Measurements from ENCODE around the gene IFNA10.
"Not testable (repeated sequence)": the region's sequence is repeated elsewhere in the genome, so short reads cannot be mapped to it uniquely, and the experiment has no call there.

IFNA10 gene

GRCh38 chr9:21228122-21228521 lies 21.2 kb upstream of the IFNA10 start, which contains the start of gene IFNA17 (continued):
- TF ChIP-seq, protein P1, sequence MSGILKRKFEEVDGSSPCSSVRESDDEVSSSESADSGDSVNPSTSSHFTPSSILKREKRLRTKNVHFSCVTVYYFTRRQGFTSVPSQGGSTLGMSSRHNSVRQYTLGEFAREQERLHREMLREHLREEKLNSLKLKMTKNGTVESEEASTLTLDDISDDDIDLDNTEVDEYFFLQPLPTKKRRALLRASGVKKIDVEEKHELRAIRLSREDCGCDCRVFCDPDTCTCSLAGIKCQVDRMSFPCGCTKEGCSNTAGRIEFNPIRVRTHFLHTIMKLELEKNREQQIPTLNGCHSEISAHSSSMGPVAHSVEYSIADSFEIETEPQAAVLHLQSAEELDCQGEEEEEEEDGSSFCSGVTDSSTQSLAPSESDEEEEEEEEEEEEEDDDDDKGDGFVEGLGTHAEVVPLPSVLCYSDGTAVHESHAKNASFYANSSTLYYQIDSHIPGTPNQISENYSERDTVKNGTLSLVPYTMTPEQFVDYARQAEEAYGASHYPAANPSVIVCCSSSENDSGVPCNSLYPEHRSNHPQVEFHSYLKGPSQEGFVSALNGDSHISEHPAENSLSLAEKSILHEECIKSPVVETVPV (CRISPR knock-in tag; IDR thresholded peaks at IDR 0.05) = no peak
- TF ChIP-seq ZFP3 (CRISPR knock-in tag; IDR thresholded peaks at IDR 0.05) (no peak), PPARA (CRISPR knock-in tag; IDR thresholded peaks at IDR 0.05; ENCODE audit: borderline replicate concordance) (no peak), ZNF565 (CRISPR knock-in tag; conservative IDR thresholded peaks at IDR 0.05; ENCODE audit: low read depth) (no peak), OSR1 (CRISPR knock-in tag; IDR thresholded peaks at IDR 0.05) (no peak), RARB (CRISPR knock-in tag; IDR thresholded peaks at IDR 0.05) (no peak), GLIS3 (CRISPR knock-in tag; IDR thresholded peaks at IDR 0.05) (no peak), ZNF8 (CRISPR knock-in tag; IDR thresholded peaks at IDR 0.05) (no peak), ZC3H10 (CRISPR knock-in tag; IDR thresholded peaks at IDR 0.05) (no peak), ESRRG (CRISPR knock-in tag; IDR thresholded peaks at IDR 0.05) (no peak), SNAI2 (CRISPR knock-in tag; IDR thresholded peaks at IDR 0.05) (no peak)

- not testable (repeated sequence) for ATAC-seq
Observed at GRCh38 chr9:21217211-21217610, 10.3 kb upstream of the IFNA10 start, which contains the start of gene IFNA16. TSS of gene IFNA16 (minus strand) at chr9:21217311. CDS start at chr9:21217305, 6 bp downstream.

- ATAC-seq = peak; percentile 61; the same call in 2 of the 3 replicates
Observed at GRCh38 chr9:21213411-21214326, 6.7 kb upstream of the IFNA10 start.

- ATAC-seq = not testable (repeated sequence)
Observed at GRCh38 chr9:21212160-21212559, 5.2 kb upstream of the IFNA10 start.

- not testable (repeated sequence) for ATAC-seq
Observed at GRCh38 chr9:21210782-21211181, 3.8 kb upstream of the IFNA10 start.

DNA sequence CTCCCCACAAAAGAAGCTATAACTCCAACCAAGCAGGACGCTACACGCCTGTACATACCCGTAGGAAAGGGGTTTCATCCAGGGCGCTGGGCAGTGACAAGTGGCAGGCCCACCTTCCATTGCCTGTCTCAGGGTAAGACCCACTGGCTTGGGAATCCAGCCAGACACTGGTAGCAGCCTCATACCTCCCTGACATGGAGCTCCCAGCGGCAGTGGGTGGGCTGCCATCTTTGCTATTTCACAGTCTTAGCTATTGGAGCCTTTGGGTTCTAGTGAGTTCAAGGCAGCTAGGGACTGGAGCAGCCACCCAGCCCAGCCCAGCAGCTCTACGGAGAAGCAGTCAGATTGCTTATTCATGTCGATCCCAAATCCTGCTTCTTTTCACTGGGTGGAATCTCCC lies 3.4 kb upstream of the IFNA10 start:
- TF ChIP-seq, protein P1 (CRISPR knock-in tag; IDR thresholded peaks at IDR 0.05) = no peak
- TF ChIP-seq ESRRG (CRISPR knock-in tag; IDR thresholded peaks at IDR 0.05) = no peak
- no peak for TF ChIP-seq SNAI2 (CRISPR knock-in tag; IDR thresholded peaks at IDR 0.05)
- no peak for TF ChIP-seq ZNF70 (CRISPR knock-in tag; IDR thresholded peaks at IDR 0.05)
- TF ChIP-seq CSDC2 (CRISPR knock-in tag; IDR thresholded peaks at IDR 0.05) = no peak
- TF ChIP-seq, protein P2, sequence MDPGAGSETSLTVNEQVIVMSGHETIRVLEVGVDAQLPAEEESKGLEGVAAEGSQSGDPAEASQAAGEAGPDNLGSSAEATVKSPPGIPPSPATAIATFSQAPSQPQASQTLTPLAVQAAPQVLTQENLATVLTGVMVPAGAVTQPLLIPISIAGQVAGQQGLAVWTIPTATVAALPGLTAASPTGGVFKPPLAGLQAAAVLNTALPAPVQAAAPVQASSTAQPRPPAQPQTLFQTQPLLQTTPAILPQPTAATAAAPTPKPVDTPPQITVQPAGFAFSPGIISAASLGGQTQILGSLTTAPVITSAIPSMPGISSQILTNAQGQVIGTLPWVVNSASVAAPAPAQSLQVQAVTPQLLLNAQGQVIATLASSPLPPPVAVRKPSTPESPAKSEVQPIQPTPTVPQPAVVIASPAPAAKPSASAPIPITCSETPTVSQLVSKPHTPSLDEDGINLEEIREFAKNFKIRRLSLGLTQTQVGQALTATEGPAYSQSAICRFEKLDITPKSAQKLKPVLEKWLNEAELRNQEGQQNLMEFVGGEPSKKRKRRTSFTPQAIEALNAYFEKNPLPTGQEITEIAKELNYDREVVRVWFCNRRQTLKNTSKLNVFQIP (CRISPR knock-in tag; IDR thresholded peaks at IDR 0.05; ENCODE audit: borderline replicate concordance, low read depth) = no peak
- TF ChIP-seq RARB (CRISPR knock-in tag; IDR thresholded peaks at IDR 0.05) = no peak
- no peak for TF ChIP-seq ZFP30 (CRISPR knock-in tag; IDR thresholded peaks at IDR 0.05)
- no peak for TF ChIP-seq PATZ1 (CRISPR knock-in tag; IDR thresholded peaks at IDR 0.05; ENCODE audit: borderline replicate concordance)
- TF ChIP-seq TOX (CRISPR knock-in tag; IDR thresholded peaks at IDR 0.05; ENCODE audit: borderline replicate concordance) = no peak
- TF ChIP-seq ZNF565 (CRISPR knock-in tag; conservative IDR thresholded peaks at IDR 0.05; ENCODE audit: low read depth) = no peak
- no peak for TF ChIP-seq BACH2 (CRISPR knock-in tag; IDR thresholded peaks at IDR 0.05; ENCODE audit: borderline replicate concordance)
- ATAC-seq = no peak

Data from SK-N-SH treated with all-trans-retinoic acid at 6 μM for 48 hours (cell line).